Endothelial cell of umbilical vein (primary cell): ENCODE measurements around the gene TPCN1.

ENCODE experiments used
- CTCF ChIP-seq, 2 donors: IDR thresholded peaks; 1 replicate in 1 of 2; 2 replicates in 1 of 2; pipeline ENCODE4 v1.5.1; 2011; ENCODE audit warnings: low read length in 2 of 2, mild to moderate bottlenecking in 2 of 2, moderate library complexity in 2 of 2, control low read depth in 1 of 2, inconsistent platforms in 1 of 2, low read depth in 1 of 2; ENCODE audit not compliant: insufficient read depth in 1 of 2; ENCODE audit errors: extremely low read depth in 1 of 2
- EZH2 ChIP-seq: IDR thresholded peaks from 2 replicates; pipeline ENCODE4 v1.6.1; 2012; ENCODE audit warnings: borderline replicate concordance, low read depth, mild to moderate bottlenecking, moderate library complexity, low read length, inconsistent platforms; ENCODE audit not compliant: severe bottlenecking
- FOS ChIP-seq: IDR thresholded peaks from 2 replicates; pipeline ENCODE4 v1.6.1; 2011; ENCODE audit warnings: mild to moderate bottlenecking, low read length, moderate library complexity, borderline replicate concordance; ENCODE audit not compliant: insufficient read depth
- GATA2 ChIP-seq: IDR thresholded peaks from 2 replicates; pipeline ENCODE4 v1.7.0; 2011; ENCODE audit warnings: low read depth, mild to moderate bottlenecking, moderate library complexity, mixed read lengths, low read length; ENCODE audit not compliant: insufficient read length, insufficient read depth
- JUN ChIP-seq: IDR thresholded peaks from 2 replicates; pipeline ENCODE4 v1.6.1; 2011; ENCODE audit warnings: borderline replicate concordance, low read depth; ENCODE audit not compliant: insufficient read length, insufficient read depth
- MAX ChIP-seq: IDR thresholded peaks from 2 replicates; pipeline ENCODE4 v1.6.1; 2011; ENCODE audit not compliant: insufficient read depth, insufficient read length
- MYC ChIP-seq: IDR thresholded peaks from one replicate; pipeline ENCODE4 v1.6.1; 2011; ENCODE audit warnings: mild to moderate bottlenecking, low read depth, low read length
- POLR2A ChIP-seq: IDR thresholded peaks from 2 replicates; pipeline ENCODE4 v1.6.1; 2012; ENCODE audit warnings: low read depth, mild to moderate bottlenecking, control low read depth, low read length
- POLR2AphosphoS5 ChIP-seq: IDR thresholded peaks from 2 replicates; pipeline ENCODE4 v1.6.1; 2012; ENCODE audit warnings: low read depth, mild to moderate bottlenecking, control low read depth, low read length, moderate library complexity; ENCODE audit not compliant: insufficient read depth

DNA sequence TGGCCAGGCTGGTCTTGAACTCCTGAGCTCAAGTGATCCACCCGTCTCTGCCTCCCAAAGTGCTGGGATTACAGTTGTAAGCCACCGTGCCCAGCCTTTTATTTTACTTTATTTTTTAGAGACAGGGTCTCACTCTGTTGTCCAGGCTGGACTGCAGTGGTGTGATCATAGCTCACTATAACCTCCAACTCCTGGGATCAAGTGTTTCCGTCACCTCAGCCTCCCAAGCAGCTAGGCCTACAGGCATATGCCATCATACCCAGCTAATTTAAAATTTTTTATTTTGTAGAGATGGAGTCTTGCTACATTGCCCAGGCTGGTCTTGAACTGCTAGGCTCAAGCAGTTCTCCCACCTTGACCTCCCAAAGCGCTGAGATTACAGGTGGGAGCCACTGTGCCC lies 3.7 kb downstream of the TPCN1 start:
- TF ChIP-seq POLR2A, result no peak
- no peak for TF ChIP-seq CTCF (IDR thresholded peaks at IDR 0.05; ENCODE audit: extremely low read depth in 1 of 2, insufficient read depth in 1 of 2, low read depth in 1 of 2, low read length in 2 of 2)
- no peak for TF ChIP-seq MYC
- no peak for TF ChIP-seq POLR2AphosphoS5
- TF ChIP-seq EZH2, result no peak
- no peak for TF ChIP-seq GATA2
- TF ChIP-seq JUN, result no peak
- TF ChIP-seq FOS, result no peak
- TF ChIP-seq MAX, result no peak
